ENCODE results near the gene ZNF423.
"Not testable (repeated sequence)": the region's sequence is repeated elsewhere in the genome, so short reads cannot be mapped to it uniquely, and the experiment has no call there.

ZNF423 gene

DNA sequence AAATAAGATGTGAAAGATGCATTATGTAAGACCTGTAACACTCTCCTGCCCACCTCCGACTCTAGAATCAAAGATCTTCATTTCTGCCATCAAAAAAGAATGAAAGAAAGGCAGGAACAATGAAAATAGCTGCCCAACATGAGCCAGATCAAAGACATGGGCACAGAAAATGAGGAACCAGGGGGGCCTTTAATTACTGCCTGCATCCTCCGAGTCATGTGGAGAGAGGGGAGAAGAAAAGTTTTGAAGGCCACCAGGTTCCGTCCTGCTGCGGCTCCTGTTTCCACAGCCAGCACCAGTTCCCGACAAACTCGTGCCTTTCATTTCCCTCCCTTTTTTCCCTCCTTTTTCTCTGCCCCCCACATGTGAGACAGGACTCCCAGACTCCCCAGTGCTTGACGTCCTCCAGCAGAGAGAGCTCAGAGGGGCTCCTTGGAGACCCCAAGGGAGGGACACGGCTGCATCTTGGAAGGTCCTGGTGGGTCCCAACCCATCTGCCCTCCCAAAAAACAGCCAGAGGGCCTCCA, 168.4 kb downstream of the ZNF423 start:
- DNase-seq = no peak

DNA sequence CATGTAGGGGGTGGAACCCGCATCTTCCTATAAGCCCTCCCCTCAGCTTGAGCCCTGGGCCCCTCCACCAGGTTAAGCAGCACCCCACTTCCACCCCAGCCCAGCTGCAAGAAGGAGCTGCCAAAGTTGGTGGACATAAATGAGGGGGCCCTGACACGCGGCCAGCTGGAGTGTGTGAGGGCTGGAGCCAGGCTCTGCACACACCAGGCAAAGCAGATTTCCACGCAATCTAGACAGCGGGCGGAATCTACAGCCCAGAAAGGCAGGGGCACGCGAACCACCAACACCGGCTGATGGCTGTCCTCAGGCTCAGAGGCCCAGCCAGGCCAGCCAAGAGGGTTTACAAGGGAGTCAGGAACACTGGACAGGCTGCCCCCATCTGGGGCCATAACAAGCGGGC, 171.2 kb downstream of the ZNF423 start:
- no peak for DNase-seq

DNA sequence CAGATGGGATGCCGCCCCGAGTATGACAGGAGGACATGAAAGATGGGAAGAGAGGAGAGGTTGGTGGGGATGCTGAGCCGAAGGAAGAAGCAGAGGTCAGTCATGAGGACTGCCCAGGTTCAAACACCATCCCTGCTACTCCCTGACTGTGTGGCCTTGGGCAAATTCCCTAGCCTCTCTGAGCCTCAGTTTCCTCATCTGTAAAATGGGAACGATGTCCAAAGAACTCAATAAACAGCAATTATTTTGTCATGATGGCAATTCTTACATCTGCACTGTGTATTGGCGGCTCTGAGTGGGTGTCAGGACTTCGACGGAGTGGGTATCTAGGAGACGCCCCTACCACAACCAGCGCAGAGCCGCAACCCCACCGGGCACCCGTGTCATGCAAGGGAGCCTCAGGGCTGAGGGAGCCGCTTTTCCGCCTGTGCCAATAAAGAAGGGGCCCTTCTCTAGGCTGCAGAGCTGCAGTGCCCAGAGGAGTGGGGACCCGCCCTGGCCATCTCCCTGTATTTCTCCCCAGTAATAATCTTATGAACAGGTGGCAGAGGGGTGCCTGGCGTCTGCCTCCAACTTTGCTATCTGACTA, 173.2 kb downstream of the ZNF423 start:
- DNase-seq = no peak

DNA sequence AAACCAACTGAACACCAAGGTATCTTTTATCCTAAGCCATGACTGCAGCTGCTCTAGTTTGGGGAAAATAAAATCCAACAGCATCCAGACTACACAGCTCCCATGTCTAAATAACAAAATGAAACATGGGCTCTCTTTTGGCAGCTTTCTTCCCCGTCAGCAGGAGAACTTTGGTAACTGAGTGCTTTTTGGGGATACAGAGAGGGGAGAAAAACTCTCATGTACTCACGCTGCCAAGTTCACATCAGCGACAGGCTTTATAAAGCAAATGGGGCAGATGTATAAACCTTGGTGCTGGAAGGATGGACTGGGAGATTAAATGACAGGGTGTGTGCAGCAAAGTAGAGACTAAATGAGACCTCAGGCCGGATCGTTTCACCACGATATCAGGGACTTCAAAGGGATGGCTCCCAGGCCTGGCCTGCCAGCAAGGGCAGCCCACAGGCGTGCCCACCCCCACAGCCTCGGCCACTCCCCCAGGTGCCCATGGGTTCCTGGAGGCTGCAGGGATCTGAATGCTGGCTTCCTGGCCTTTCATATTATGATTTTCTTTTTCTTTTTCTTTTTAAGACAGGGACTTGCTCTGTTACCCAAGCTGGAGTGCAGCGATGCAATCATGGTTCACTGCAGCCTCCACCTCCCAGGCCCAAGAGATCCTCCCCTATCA, 174.6 kb downstream of the ZNF423 start:
- DNase-seq = no peak

DNA sequence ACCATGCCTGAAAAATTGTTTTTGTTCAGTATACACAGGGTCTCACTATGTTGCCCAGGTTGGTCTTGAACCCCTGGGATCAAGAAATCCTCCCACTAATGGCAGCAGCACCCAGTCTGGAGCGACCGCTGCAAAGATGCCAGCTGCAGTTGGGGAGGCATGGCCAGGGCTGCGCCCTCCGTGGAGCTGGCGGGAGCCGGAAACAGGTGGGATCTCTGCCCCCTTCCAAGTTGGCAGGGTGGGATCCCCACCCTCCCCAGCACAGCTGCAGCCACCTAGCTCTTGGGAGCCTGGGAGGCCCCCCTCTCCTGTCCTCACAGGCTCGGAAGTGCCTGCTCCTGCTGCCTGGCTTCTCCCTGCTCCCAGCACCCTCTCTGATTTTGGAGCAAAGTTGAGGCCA, 176.8 kb downstream of the ZNF423 start:
- no peak for DNase-seq

DNA sequence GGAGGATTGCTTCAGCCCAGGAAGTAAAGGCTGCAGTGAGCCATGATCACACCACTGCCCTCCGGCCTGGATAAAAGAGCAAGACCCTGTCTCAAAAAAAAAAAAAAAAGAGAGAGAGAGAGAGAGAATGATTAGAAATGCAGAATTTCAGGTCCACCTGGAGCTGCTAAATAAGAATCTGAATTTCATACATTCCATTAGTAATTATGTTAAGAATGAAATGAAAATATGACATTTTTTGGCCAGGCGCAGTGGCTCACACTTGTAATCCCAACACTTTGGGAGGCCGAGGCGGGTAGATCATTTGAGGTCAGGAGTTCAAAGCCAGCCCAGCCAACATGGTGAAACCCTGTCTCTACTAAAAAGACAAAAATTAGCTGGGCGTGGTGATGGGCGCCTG, 178.3 kb downstream of the ZNF423 start:
- DNase-seq = not testable (repeated sequence)

DNA sequence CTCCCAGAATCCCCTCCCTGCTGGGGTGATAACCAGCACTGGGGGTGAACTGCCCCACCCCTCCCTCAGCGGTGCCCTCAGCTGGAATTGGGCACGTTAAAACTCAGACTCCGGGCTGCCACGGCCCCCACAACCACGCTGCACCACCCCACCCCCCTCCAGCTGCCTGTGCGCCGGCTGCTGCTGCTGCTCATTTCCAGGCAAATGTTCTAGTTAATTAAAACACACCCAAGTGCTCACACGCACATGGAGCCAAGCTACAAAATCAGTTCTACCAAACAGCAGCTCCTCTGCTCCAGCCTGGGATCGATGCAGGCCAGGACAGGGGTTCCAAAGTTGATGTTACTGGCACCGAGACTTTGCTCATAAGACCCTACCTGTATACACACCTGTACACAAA, 180.5 kb downstream of the ZNF423 start:
- no peak for DNase-seq

DNA sequence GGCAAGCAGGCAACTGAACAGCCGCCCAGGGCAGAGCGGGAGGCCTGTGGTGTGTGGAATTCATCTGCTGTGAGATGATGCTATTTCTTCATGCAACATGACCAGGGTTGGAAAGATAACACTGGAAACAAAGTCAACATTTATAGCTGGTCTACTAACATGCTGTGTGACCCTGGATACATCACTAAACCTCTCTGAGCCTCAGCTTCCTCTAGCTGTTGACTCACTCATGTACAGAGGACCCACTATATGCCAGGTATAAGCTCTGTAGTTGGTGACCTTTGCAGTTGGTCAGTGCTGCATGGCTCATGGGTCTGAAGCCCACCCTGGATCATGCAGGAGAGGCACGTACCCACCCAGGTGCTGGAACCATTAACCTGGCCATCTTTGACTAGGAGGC, 180.9 kb downstream of the ZNF423 start:
- DNase-seq = no peak

DNA sequence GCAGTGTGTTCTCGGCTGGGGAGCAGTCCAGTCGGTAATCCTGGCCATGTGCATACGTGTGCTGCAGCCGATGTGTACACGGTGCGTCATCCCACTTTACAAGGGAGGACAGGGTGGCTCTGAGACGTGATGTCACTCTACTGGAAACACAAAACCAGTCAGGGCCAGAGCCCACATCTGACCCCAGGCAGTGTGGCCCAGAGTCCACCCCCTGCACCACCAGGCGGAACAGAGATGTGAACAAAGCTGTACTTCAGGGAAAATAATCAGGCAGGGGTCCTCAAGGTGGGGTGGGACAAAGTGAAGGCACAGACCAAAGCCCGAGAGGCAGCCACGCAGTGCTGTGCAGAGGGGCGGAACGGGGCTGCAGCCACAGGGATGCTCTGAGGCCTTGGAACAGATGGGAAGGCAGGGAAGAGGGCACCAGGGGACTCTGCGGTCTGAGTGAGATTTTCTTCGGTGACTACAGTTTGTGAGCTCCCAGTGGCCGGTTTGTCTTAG, 181.5 kb downstream of the ZNF423 start:
- DNase-seq = no peak

DNA sequence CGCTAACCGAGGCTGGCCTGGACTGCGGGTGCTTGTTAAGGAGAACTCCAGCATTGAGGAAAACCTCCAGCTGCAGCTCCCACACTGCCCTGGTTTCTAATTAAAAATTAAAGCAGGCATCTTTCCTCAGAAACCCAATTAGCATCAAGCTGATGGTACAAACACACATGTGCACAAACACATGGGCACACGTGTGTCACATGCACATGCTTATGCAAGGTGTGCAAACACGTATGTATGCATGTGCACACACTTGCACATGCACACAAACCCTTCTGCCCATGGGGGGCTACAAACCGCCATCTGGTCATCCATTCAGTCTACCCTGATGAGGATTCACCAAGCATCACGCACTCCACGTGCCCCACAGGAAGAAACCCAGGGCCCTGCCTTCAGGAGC, 182.5 kb downstream of the ZNF423 start:
- no peak for DNase-seq

DNA sequence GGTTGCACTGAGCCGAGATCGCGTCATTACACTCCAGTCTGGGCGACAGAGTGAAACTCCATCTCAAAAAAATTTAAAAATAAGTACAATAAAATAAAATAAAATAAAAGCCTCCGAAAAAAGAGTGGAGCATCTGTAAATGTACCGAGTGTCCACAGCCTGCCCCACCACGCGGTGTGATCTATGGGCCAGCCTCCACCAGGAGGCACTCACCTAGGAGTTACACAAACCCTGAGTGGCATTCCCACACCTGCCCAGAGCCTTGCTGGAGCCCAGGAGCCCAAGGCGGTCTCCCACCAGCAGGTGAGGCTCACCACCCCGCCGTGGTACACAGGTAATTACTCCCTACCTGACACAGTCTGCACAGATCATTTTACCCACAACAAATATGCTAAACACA, 183.2 kb downstream of the ZNF423 start:
- no peak for DNase-seq

DNA sequence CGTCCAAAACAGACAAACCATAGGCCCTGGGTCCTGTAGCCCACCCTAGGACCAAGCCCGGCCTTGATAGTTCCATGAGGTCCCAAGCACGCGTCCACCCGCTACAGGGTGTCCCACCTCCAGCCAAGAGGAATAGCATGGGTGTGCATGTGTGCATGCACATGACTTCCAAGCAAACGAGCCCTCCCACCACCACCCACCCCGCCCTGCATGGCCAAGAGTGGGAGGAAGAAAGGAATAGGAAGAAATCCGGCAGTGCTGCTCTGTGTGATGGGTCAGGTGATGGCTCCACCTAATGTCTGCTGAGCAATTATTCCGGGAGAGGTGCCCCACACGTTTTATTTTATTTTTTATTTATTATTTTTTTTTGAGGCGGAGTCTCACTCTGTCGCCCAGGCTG, 184.6 kb downstream of the ZNF423 start:
- DNase-seq = no peak

DNA sequence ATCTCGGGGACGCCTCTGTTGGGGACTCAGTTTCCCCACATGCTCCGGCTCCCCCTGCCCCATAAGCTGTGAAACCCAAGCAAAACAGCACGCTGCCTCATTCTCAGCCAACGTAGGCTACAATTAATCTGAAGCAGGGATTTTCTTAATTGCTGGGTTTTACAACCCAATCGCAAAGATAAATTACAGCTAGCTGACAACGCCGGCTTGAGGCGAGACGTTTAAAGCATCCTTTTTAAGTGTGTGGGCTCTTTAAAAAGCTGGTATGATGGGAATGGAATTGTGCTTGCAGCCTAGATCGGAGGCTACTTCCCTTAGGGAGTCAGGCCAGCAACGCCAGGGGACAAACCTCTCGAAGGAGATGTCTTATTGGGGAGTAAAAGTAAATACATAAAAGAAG, 185.3 kb downstream of the ZNF423 start:
- no peak for DNase-seq

DNA sequence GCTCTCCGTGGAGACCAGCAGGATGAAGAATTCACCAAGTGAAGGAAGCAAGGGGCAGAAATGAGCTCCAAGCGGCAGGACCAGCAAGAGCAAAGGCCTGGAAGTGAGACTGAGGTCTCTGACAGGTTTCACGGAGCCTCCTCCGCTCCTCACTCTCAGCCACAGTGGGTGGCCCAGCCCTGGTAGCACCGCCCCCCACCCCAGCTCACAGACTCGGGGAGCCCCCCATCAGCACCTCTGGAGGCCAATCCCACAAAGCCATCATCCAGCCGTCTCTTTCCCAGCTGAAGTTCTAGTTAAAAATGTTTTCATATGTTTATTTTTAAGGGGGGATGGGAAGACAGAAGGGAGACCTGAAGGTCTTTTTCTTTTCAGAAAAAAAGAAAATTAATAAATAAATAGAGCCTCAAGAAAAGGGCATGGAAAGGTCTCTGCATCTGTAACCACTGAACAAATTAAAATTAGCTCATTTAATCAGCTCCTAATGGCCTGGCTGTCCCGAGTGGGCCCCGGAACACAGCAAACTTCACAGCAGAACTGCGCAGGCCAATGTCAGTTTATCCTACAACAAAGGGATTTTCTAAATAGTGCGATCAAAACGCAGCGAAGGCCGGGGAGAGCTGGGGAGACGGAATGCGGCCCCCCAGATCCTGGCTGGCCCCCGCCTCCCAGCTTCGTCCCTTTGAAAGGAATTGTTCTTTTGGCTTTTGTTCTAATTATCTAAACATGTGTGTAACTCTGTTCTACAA, 190.3 kb downstream of the ZNF423 start:
- DNase-seq = no peak

DNA sequence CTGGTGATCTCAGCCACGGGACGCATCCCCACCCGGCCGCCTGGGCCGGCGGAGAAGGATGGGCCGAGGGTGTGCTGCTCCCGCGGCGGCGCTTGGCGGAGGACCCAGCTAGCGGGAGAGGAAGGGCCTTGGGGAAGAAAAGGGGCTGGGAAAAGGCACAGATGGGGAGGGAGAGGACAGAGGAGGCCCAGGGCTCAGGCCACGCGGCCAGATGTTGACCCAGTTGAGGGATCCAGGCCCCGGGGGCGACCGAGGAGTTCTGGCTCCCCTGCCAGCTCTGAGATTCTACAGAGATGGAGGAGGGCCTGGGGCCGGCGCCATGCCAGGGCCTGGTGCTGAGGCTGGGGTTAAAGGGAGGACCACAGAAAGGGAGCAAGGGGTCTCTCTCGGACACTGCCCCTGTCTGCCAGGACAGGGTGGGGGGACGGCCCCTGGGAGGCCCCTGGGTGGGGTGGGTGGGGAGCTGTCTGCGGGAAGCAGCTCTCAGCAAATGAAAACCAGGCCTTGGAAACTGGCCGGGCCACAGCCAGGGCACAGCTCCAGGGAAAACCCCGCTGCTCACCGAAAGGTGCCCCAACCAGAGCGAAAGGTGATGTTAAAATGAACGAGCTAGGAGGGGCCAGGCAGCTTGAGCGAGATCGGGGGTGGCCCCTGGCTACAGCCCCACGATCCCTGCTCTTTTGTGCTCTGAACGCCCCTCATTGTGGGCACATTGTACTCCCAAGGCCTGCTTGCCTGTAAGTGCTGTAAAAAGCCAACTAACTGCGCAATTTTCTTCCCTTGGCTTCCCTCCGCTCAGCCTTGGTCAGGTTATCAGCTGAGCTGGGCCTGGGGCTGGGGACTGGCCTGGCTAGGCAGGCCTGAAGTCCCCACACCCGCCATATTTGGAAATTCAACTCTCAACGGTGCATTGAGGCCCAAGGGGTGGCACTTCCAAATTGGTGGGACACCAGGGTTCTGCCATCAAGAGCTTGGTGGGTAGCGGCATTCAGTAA, 191.4 kb downstream of the ZNF423 start:
- DNase-seq = no peak

DNA sequence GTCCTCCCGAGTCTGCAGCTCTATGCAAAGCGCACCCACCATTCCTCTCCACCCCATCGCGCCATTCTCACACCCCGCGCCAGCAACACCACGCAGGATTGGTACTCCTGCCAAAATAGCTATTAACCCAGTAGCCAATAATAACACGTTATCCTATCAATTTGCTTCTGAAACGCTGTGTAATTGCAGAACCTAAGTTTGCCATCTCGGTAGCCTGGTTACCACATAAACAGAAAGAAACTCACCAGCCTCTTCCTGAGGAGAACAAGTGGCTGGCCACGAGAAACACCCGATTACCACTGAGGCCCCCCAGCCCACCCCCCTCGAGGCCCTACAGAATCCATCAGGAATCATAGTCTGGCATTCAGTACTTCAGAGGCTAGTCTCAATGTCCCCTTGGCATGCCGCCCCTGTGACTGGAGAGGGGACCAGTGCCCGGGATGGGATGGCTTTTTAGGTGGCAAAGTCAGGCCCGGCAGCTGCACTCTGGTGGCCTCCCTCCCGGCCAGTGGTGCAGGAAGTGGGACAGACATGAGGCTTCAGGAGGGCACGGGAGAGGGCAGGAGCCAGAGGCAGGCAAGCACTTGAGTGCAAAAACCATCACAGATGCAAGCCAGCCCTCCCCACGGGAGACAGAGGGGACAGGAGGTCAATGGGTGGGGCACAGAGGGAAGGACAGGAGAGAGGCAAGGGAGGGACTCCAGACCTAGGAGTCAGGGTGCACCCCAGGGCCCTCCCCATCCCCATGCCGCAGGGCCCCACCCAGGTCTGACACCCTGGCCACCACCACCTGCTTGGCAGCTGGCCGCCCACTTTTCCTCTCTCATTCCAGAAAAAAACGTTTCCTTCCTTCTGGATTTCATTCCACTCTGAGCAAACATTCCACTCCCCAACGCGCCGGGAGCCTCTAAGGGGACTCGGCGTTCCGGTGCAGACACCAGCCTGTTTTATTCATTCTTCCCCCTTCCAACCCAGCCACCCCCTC, 192.5 kb downstream of the ZNF423 start:
- DNase-seq = no peak

DNA sequence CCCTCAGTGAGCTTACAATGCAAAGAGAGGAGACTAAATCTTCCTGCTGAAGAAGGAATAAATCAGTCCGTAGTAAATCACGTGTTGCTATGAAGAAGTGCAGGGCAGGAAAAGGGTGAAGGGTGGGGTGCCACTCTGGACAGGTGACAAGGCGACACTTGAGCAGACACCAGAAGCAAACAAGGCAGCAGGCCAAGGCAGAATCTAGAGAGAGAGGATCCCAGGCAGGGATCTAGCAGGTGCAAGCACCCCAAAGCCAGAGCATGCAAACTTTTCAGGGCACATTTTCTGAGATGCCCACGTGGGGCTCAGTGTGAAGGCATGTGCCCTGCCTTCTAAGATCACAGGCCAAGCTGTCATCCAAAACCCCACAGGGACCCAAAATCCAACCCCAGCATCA, 193.3 kb downstream of the ZNF423 start:
- DNase-seq = no peak

DNA sequence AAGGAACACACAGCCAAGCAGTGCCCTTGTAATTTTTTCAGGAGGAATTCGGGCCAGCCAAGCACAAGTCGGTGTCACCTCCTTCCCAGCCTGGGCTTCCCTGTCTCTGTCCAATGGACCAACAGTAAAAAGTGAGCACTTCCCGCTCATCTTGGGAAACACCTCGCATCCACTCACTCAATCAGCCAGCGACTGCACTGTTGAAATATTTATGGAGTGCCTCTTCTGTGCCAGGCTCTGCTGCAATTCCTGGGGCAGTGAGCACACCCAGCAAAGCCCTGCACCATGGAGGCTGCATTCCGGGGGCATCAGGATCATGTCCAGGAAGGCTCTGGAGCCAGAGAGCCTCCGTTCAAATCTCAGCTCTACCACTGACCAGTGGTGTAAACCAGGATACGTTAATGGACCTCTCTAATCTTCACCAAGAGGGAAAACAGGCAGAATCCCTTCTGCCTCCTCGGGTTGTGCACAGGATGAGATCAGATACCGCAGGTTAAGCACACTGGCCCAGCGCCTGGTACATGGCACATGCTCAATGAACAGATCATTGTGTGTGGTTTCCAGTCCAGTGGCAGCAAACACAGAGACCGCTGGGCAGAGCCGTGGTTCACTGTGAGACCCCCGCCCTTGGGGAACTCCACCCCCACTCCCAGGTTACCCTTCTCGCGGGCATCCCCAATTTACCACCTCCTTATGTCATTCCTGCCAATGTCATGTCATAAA, 194.3 kb downstream of the ZNF423 start:
- no peak for DNase-seq

DNA sequence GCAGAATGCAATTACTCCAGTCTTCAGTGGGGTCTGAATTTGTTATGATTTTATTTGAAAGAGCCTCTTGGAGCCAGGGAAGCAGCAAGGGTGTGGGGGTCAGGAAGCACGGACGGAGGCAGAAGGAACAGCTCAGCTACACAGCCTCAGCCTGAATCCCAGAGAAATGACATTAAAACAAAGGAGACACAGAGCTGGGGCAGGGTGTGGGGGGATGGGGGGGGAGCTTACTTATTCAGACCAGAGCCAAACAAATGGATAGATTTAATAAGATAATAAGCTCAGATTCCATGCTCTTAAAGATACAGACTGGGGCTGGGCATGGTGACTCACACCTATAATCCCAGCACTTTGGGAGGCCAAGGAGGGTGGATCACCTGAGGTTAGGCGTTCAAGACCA, 195.3 kb downstream of the ZNF423 start:
- DNase-seq = no peak

DNA sequence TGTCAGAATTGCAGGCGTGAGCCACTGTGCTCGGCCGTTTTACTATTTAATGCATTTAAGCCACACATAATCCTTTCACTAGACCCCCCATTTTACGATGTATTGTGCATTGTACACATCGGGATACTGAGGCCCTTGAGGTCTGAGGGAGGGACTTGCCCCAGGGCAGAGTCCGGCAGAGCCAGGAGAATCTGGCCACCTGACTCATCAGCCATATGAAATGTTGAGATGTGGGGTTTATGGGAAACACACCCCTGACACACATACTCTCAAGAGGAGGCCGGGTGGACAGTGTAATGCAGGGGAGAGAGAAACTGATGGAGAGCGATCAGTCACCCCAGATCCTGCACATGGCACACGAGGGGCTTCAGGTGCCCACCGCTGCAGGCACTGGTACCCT, 196.6 kb downstream of the ZNF423 start:
- DNase-seq = no peak

DNA sequence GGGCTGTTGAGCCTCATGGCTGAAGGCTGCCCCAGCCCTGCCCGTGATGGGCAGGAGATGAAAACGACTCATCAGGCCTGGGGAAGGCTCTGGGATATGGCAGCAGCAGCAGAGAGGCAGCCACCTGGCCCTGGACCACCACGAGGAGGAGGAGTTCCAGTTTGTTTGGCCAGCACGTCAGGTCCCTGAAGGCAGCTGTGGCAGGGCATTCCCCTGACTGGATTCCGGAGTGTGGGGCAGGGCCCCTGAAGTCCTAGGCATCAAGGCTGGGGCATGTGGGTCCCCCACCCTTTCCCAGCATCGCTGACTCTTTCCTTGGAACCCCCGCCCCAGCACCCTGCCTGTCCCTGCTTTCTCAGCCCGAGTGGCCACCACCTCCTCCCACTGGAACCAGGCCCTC, 197.4 kb downstream of the ZNF423 start:
- no peak for DNase-seq

Data from activated CD4-positive, alpha-beta T cell treated with anti-CD3 and anti-CD28 coated beads, Interleukin-2, amount 50 U/mL, for 16 hours (primary cell).